ENCODE measurements around the gene DNAH8.

DNAH8 gene

DNA sequence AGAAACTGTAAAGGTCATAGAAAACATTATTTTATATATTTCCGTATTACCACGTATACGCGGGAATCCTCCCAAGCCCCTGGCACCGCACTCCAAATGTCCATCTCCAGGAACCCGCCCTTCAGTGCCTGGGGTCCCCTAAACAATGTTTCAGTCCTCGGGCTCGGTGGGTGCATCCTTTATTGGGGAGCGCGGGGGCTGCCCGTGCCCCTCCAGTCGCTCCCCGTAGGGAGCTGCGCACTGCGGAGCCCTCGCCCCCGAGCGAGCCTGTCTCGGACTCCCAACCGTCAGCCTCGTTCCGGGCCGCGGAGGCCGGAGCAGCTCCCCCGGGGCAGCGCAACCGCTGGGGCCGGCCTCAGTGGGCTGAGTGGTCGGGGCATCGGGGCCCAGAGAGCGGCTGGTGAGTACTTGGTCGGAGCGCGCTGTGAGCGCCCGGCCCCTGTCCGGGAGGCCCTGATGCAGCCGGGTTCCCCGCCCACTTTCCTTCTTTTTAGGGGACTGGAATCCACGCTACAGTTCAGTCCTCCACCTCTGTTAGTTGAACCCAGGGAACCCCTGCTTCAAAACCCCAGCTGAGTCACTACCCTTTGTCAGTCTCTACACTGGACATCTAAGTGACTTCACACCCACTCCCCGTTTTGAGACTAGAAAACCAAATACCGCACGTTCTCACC is at the start of gene DNAH8:
Gene DNAH8 (plus strand): TSS at position 296 of the 674 bp plus-strand sequence. CDS start 7,499 bp downstream, outside the sequence.
- no peak for DNase-seq (ENCODE audit: low read depth)
- TF ChIP-seq CTCF (IDR thresholded peaks at IDR 0.05; ENCODE audit: control insufficient read depth, extremely low read depth, insufficient read depth), result no peak
- no peak within 1 kb of the TSS for H3K4me3 ChIP-seq (ENCODE audit: low read depth, low read length)

- H3K4me3 ChIP-seq (ENCODE audit: low read depth, low read length), result no peak overlapping the region
- DNase-seq (ENCODE audit: low read depth), result peak; percentile 53
- peak; percentile 78 for TF ChIP-seq CTCF (IDR thresholded peaks at IDR 0.05; ENCODE audit: control insufficient read depth, extremely low read depth, insufficient read depth)
Observed at GRCh38 chr6:38671885-38672467, 43.1 kb upstream of the DNAH8 start.

GRCh38 chr6:38673397-38674165 is 41.5 kb upstream of the DNAH8 start:
- DNase-seq (ENCODE audit: low read depth), result no peak
- TF ChIP-seq CTCF (IDR thresholded peaks at IDR 0.05; ENCODE audit: control insufficient read depth, extremely low read depth, insufficient read depth), result no peak
- no peak overlapping the region for H3K4me3 ChIP-seq (ENCODE audit: low read depth, low read length)

DNA sequence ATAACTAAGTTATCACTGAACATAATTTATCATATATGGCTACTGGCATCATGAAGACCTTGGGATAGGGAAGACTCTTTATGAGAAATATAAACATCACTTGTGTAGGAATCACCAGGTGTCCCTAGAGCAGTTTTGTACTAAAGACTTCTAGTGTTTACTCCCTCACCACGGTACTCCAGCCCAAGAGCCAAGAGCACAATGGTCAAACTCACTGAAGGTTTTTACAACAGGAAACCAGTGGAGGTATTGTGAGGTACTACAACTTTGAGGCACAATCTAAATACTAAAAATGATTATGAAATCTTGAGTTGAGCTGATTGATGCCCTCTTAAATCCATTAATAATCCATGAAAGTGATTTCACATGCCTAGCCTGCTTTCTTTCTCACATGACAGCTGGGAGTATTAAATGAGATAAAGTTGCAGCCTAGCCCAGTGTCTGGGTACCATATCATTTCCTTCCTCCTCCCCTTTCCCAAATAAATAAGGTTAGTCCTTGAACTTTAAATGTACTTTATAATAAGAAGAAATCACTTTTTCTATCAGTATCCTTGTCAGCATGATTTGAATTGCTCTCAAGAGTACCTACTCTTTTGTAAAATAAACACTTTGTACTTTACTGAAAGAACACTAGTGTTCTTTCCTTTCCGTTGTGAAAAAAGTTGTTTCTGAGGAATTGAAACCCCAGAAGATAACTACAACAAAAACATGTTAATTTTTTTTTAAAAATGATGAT is 38.7 kb upstream of the DNAH8 start:
- no peak overlapping the region for H3K4me3 ChIP-seq (ENCODE audit: low read depth, low read length)
- no peak for TF ChIP-seq CTCF (IDR thresholded peaks at IDR 0.05; ENCODE audit: control insufficient read depth, extremely low read depth, insufficient read depth)
- DNase-seq (ENCODE audit: low read depth), result no peak

GRCh38 chr6:38676974-38677544 is 38.1 kb upstream of the DNAH8 start:
- TF ChIP-seq CTCF (IDR thresholded peaks at IDR 0.05; ENCODE audit: control insufficient read depth, extremely low read depth, insufficient read depth), result no peak
- H3K4me3 ChIP-seq (ENCODE audit: low read depth, low read length), result no peak overlapping the region
- no peak for DNase-seq (ENCODE audit: low read depth)

DNA sequence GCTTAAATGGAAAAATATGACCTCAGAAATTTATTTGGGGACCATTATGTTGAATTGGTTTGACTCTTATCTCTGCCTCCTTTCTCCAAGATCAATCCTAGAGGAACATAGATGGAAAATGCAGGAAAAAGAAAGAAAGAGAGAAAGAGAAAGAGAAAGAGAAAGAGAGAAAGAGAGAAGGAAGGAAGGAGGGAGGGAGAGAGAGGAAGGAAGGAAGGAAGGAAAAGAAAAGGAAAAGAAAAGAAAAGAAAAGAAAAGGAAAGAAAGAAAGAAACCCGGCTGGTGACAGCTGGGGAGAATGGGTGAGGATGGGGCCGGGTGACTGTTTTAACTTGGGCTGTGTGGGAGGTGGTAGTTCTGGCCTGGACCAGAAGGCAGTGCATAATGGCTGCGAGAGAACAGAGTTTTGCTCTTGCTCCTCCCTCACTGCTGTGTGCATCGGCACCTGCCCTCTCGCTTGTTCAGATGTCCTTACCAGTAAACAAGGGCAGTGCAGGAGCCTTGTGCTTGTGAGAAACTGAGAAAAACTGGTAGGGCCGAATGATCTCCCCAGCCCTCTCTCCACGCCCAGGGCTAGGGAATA is 36.8 kb upstream of the DNAH8 start:
- no peak for TF ChIP-seq CTCF (IDR thresholded peaks at IDR 0.05; ENCODE audit: control insufficient read depth, extremely low read depth, insufficient read depth)
- H3K4me3 ChIP-seq (ENCODE audit: low read depth, low read length), result no peak overlapping the region
- DNase-seq (ENCODE audit: low read depth), result no peak

Measured in LNCaP clone FGC (cell line).